ENCODE data around the gene BEND2.

BEND2 gene

DNA sequence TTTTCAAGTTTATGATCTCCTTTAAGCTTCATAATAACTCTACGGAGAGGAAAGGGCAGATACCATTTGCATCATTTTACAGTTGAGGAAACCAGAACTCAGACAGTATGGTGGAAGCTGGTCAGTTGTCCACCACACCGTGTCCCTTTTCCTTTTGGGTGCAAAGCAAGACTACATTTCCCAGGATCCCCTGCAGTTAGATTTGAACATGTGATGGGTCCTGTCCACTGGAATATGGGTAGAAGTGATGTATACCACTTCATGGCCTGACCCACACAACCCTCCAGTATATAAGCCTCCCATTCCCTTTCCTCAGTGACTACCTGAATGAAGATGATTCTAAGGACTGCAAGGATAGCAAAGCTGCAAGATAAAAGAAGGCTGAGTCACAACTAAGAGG lies 74.7 kb downstream of the BEND2 start:
- DNase-seq (ENCODE audit: low read depth in 2 of 3, low spot score in 1 of 3), result no peak

DNA sequence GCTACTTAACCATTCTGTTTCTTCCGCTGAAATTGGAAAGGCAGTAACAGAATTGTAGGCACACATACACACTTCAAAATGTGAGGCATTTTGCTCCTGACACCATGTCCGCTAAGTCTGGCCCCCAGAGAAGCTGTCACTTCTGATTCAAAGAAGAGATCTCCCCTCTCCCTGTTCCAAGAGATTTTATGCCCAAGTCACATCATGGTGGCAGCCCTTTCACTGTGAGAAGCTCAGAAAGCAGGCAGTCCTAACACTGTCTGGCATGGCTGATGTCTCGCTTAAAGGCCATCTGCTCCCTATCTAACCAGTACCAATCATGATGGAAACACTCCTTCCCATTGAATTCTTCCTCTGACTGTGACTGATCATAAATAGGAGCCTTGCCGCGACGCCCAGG lies 83.9 kb downstream of the BEND2 start:
- DNase-seq (ENCODE audit: low read depth in 2 of 3, low spot score in 1 of 3), result no peak

DNA sequence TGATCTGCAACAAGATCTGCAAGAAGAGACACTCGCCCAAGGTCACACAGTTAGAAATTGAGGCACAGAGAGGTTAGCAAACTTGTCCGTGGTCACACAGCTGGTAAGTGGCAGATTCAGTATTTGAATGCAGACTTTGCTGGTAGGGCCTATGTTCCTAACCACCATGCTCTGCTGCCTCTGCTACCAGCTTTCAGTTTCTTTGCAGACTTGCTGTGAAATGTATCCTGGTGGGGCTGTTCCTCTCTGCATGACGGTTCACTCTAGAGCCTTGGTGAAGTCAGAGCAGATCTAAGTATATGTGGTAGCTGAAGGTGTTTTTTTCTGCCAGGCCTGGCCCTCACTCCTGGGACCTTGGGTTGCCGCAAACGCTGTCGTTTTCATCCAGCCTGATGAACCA lies 87.1 kb downstream of the BEND2 start:
- DNase-seq (ENCODE audit: low read depth in 2 of 3, low spot score in 1 of 3), result no peak

DNA sequence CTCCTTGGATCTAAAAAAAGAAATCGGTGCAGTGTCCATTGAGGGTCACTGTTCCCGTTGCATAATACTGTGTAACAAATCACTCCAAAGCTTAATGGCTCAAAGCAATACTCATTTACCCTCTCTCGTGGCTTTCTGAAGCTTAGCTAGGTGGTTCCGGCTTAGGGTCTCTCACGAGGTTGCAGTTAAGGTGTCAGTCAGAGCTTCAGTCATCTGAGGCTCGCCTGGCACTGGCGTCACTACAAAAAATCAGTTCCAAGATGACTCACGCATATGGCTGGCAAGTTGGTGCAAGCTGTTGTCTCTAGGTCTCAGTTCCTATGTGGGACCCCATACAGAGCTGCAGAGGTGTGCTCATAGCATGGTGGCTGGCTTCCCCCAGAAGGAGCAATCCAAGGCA lies 91.0 kb downstream of the BEND2 start:
- DNase-seq (ENCODE audit: low read depth in 2 of 3, low spot score in 1 of 3), result no peak

DNA sequence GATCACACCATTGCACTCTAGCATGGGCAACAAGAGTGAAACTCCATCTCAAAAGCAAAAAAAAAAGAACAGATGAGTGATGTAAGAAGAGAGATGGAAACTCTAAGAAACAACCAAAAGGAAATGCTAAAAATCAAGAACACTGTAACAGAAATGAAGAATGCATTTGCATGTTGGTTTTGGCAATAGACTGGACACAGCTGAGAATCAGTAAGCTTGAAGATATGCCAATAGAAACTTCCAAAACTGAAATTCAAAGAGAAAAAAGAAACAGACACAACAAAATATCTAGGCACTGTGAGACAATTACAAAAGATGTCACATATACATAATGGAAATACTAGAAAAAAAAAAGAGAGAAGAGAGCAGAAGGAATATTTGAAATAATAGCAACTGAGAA lies 93.7 kb downstream of the BEND2 start:
- no peak for DNase-seq (ENCODE audit: low read depth in 2 of 3, low spot score in 1 of 3)

DNA sequence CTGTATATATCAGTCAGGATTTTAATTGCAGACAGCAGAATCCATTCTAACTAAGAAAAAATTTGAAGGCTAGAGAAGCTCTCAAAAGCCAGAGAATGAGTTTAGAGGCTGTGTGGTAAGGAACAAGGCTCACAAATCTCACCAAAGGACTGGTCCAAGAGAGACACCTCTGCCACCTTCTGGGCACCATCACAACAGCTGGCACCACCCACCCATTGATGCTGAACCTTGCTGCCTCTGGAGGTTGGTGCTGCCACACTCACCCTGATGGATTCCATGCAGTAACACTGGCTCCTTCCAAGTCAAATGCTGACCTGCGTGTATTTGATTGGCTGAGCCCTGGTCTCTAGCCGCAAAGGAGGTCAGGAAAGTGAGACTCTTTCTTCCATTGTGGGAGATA lies 100.8 kb downstream of the BEND2 start:
- DNase-seq (ENCODE audit: low read depth in 2 of 3, low spot score in 1 of 3), result no peak
